SIG-M5 treated with dmso at 0.1 percent for 504 hours (cell line): ENCODE data around the gene LCE1F.
A peak's percentile ranks its signal among the peaks of the same experiment; 100 is the strongest.

Experiments used
- DNase-seq: peaks from one replicate; lab custom pipeline; 2025; ENCODE audit not compliant: unreplicated experiment; lab: John Stamatoyannopoulos, UW

The LCE1F gene, protein sequence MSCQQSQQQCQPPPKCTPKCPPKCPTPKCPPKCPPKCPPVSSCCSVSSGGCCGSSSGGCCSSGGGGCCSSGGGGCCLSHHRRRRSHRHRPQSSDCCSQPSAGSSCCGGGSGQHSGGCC

DNA sequence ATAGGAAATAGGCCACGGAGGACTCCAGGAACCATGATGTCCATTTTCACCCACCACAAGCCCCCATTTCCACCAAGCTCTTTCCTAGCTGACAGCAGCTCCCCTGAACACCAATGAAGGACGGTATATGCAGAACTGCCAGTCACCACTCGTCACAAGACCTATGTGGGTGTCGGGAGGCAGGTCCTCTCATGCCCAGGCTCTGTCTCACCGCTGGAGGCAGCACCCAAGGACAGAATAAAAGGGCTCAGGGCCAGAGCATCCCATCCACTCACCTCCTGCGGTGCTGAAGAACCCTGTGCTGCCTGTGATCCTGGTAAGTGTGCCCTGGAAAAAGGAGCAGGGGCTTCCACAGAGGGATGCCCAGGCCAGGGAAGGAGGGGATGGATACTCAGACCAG, at the start of gene LCE1F:
TSS of gene LCE1F (plus strand) at position 266 of the 400 bp plus-strand sequence. CDS start 1,232 bp downstream, outside the sequence.
- DNase-seq, result no peak

DNA sequence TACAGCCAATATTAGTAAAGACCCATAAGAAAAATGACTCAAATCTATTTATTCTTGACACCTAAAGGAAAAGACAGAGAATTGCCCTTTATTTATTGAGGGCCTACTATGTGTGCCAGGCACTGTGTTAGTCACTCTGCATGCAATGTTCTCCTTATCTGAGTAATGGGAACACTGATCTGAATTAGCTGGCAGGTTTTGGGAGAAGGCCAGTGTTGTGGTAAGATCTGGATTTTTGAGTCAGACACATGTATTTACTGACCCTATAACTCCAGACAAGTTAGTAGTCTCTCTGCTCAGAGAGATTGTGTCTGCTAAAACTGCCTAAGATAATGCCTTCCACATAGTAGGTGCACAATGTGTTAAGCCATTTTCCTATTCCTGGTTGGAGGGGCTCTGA, 49.7 kb upstream of the LCE1F start:
- no peak for DNase-seq

DNA sequence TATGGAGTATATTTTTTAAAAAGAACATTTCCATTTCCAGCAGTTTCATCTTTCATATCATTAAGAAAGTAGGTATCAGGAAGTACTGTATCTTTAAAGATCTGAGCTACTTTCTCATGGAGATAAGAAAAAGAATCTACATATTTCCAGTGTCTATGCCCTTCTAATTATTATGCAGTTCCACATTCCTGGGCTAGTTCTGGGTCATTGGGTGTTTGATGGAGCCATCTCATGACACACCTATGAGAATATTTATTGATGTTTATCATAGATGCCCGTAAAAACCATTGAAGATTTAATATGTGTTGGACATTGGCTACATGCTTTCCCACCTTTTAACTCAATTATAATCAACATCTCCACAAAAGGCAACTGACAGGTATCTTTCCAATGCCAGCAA, 46.0 kb upstream of the LCE1F start:
- DNase-seq, result no peak

DNA sequence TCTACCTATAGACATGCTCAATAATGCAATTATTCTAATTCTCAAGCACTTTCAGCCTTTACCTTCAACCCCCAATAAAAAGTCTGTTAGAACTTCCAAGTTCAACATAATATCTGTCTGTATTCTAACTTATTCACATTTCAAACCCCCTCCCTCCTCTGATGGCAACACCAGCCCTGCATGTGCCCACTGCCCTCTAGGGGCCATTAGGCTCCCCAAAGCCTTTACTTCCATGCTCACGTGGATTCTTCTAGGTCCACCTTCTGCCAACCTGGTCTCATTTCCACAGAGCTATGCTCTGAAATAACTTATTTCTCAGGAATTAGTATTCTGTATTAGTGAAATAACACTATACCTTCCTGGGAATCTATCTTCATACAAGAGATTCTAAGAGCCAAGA, 39.3 kb upstream of the LCE1F start:
- DNase-seq, result peak; percentile 3

DNA sequence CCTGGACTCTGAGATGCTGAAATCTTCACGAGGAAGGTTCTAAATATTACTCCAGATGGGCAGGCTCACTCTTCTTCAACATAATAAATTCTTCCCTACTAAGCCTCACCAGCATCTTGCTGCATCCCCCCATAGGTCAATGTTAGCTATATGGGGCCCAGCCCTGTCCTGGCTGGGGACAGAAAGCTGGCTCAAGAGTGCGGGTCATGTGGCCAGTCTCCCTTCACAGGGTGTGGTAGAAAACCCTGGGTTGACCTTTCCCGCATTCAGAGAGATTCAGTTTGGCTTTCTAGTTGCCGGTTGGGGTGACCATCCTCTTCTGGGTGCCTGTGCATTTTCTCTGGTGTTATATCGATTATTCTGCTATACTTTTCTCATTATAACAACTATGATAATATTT, 36.9 kb upstream of the LCE1F start:
- no peak for DNase-seq

DNA sequence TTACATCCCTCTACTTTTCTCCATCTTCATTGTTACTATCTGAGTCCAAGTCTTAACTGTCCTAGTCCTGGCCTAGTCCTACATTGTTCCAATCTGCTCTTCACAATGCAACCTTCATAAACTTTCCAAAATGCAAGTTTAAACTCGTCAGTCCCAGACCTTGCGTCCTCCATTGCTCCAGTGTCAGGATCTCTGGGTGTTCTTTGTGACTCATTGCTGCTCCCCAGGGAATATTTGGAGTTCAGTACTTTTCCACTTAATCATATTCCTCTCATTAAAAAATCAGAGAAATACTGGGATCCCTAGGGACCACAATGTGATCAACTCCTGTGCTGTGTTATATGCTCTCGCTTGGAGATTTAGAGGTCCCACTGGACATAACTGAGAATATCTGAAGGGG, 35.1 kb upstream of the LCE1F start:
- DNase-seq, result no peak

DNA sequence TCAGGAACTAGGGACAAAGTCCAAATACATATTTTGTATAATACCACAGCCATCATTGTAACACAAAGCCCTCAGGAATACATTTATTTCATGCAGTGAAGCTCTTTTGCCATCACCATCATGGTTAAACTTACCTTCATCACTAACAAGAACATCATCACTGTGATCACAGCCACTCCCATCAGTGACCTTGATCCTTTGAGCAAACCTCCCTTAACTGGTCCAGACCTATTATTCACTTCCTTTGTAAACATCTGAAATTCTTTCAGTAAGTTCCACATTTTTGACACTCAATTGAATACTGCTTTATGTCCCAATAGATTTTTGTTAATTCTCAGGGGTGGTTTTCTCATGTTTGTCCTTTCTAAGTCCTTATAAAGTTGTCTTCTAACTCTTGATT, 33.3 kb upstream of the LCE1F start:
- no peak for DNase-seq

DNA sequence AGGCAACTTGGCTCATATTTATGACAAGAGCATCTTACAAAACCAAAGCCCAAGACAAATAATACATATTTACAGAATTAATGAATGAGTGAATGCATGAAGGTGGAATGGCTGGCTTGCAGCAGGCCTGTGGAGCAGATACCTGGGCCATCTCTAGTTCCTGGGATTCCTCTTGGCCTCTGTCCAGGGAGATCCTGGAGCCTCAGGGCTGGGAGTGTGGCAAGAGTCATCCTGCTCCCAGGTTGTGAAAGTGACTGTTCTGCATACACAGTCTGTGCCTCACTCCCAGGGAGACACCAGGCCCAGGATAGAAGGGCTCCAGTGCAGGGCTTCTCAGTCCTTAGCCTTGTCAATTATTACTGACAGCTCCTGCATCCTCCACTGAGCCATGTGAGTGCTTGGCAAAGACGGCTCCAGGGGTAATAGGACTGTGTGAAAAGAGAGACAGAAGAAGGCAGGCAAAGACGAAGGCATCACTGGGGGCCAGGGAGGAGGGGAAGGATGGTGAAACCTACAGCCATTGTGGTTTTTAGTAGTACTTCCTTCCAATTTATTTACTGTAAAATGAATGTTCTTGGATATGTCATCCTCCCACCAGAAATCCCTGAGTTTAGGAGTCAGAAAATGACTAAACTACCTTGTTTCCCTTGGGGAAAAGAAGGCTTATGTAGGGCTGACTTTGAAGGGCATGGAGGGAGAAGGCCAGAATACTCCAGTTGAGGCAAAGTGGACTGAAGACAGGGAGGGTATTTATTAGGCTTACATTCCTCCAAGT, 31.4 kb upstream of the LCE1F start:
- no peak for DNase-seq

DNA sequence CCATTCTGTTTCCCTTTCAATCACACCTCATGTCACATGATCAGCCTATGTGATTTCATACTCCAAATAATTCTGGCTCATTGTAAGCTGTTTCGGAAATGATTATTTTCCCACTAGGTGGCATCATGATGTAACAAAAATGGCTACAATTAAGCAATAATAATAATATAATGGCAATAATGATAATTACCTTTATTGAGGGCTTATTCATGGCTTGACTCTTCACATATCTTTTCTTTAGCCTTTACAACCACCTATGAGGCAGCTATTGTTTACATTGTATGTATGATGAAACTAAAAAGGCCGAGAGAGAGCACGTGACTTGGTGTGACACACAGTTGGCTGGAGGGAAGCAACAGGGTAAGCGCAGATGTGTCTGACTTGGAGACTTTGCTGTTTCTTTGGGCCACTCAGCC, 29.6 kb upstream of the LCE1F start:
- peak; percentile 27 for DNase-seq

DNA sequence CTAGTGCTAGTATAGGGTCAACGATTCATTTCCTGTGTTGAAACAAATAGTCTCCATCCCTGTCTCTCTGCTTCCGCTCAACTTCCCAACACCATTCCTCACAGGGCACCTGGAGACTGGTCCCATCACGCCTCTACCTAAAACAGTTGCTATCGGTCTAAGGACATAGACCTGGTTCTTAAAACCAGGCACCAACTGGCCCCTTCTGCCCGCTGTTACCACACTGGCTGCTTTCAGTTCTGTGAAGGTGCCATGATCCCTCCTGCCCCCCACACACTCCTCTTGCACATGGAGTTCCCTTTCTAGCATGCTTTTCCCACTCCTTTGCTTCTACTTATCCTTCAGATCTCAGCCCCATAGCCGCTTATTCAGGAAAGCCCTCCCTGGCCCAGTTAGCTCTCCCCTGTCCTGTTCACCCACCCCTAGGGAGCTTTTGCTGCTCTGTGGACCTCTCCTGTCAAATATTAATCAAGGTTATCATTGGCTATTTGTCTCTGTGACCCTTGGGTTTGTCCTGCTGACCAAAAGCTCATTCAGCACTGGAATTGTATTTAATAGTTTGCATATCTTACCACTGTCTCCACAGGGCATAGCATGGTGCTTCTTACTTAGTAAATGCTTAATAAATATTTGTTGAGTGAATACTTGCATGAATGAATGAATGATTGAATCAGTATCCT, 29.0 kb upstream of the LCE1F start:
- no peak for DNase-seq

DNA sequence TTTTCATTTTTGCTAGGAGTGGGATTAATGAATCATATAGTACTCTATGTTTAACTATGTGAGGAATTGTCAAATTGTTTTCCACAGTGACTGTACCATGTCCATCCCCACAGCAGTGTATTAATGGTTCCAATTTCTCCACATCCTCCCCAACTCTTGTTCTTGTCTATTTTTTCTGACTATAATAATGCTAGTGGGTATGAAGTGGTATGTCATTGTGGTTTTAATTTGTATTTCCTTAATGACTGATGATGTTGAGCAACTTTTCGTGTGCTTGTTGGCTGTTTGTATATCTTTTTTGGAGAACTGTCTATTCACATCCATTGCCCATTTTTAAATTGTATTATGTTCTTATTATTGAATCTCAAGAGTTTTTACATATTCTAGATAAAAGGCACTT, 27.1 kb upstream of the LCE1F start:
- no peak for DNase-seq

DNA sequence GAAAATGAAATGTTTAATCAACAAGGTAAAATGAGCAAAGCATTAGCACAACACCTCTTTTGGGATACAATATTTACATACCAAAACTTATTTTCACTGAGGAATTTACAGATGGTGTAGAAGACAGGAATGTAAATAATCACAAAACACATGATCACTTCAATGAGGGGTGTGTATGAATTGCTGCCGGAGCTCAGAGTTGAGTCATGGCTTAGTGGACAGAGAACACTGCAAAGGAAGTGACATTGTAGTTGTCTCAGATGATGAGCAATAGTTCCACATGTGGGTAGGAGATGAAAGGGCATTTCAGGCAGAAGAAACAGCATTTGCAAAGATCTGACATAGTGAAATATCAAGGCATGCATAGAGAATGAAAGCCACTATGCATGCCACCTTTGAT, 22.7 kb upstream of the LCE1F start:
- no peak for DNase-seq

DNA sequence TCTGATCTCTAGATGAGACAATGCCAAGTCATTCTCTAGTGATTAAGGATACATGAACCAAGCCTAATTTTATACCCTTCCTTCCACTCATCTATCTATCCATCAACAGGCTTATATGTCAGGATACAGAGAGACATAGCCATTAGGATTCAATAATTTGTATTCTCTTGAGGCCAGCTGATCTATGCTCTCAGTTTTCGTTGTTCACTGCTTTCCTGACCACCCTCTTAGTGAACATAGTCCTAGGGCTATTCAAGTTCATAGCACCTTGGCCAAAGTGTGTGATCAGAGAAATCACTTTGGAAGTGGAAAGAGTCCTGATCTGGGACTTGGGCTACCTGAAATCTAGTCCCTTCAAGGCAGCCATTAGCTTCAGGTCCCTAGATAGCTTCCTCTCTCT, 21.4 kb upstream of the LCE1F start:
- no peak for DNase-seq

DNA sequence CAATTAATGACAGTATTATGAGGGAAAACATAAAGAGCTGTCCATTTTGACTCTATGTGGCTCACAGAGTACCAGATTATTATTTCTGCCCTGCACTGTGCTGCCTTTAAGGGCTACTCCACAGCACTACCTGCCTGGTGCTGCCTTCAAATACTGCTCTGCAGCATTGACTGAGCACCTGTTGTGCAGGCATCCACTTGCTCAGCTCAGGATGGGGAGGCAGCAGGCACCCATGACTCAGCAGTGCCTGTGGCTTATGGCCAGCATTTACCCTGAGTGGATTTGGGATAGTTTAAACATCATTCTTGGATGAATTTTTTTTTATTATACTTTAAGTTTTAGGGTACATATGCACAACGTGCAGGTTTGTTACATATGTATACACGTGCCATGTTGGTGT, 18.1 kb upstream of the LCE1F start:
- no peak for DNase-seq

DNA sequence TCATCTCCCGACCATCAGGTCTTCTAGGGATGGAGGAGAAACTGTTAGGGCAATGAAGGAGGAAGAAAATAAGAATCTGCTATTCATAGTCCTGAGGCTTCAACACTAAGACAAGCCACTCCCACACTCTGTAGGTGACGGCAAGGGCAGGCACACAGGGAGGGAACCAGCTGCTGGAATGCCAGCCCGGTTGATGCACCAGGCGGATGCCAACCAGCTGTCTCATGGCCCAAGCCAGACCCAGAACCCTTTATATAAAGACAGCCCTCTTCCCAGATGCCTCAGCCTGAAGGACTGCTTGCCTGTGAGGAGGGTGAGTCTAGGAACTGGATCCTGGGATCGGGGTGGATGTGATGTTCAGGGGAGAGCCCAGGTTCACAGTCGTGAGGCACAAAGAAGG, 17.2 kb upstream of the LCE1F start, which contains the start of gene KPRP:
TSS of gene KPRP (plus strand) at position 279 of the 400 bp plus-strand sequence. CDS start 1,564 bp downstream, outside the sequence.
- DNase-seq, result no peak

DNA sequence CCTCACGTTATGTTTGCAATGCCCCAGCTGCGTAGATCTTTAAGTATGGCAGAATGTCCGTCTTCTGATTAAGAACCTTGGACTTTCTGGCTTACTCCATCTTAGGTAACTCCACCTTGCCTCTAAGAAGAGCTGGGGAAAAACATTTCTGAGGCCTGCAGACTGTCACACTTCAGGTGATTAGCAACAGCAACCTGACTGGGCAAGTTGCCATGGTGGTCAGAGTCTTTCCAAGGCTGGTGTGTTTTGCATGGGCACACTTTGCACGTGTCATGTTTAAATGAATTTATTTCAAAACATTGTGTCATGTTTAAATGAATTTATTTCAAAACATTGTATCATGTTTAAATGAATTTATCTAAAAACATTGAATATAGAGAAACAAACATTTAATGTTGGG, 16.3 kb upstream of the LCE1F start:
- no peak for DNase-seq

DNA sequence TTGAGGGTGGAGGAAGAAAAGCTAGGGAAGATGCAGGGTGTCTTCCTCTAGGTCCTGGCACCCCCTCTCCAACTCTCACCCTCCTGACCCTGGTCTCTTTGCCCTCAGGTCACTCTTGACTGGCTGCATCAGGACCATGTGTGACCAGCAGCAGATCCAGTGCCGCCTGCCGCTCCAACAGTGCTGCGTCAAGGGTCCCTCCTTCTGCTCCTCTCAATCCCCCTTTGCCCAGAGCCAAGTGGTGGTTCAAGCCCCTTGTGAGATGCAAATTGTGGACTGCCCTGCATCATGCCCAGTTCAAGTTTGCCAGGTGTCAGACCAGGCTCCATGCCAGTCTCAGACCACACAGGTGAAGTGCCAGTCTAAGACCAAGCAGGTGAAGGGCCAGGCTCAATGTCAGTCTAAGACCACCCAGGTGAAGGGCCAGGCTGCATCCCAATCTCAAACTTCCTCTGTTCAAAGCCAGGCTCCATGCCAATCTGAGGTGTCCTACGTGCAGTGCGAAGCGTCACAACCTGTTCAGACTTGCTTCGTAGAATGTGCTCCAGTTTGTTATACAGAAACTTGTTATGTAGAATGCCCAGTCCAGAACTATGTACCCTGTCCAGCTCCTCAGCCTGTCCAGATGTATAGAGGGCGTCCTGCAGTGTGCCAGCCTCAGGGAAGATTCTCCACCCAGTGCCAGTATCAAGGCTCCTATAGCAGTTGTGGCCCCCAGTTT, 15.3 kb upstream of the LCE1F start:
- DNase-seq, result no peak

DNA sequence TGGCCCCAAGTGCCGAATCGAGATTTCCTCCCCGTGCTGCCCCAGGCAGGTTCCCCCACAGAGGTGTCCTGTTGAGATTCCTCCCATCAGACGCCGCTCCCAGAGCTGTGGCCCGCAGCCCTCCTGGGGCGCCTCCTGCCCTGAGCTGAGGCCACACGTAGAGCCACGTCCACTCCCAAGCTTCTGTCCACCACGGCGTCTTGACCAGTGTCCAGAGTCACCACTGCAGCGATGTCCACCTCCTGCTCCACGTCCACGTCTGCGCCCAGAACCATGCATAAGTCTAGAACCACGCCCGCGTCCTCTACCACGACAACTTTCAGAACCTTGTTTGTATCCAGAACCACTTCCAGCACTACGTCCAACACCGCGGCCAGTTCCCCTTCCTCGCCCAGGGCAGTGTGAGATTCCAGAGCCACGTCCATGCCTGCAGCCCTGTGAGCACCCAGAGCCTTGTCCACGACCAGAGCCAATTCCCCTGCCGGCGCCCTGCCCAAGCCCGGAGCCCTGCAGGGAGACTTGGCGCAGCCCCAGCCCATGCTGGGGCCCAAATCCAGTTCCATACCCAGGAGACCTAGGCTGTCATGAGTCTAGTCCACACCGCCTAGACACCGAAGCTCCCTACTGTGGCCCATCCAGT, 14.3 kb upstream of the LCE1F start:
- no peak for DNase-seq

DNA sequence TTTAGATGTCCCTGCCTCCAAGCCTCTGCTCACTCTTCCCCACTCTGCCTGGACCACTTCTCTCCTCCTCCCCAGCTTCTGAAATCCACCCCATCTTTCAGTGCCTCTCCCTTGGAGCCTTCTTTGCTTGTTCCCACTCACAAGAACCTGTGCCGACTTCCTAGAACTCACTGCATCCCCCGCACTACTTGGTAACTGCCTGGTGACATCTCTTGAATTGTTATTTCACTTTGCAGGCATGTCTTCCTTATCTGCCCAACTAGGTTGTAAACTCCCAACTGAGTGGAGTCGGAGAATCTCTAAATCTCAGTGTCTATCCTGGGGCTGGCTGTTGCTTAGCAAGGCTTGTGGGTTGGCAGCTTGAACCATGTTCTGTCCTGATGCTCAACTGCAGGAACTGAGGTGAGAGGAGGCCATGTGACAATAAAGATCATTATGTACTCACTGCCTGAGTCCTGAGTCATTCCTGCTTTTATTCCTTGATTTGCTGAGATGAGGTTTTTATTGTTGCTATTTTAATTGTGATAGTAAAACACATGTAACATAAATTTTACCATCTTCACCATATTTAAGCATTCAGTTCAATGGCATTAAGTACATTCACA, 13.2 kb upstream of the LCE1F start:
- no peak for DNase-seq

DNA sequence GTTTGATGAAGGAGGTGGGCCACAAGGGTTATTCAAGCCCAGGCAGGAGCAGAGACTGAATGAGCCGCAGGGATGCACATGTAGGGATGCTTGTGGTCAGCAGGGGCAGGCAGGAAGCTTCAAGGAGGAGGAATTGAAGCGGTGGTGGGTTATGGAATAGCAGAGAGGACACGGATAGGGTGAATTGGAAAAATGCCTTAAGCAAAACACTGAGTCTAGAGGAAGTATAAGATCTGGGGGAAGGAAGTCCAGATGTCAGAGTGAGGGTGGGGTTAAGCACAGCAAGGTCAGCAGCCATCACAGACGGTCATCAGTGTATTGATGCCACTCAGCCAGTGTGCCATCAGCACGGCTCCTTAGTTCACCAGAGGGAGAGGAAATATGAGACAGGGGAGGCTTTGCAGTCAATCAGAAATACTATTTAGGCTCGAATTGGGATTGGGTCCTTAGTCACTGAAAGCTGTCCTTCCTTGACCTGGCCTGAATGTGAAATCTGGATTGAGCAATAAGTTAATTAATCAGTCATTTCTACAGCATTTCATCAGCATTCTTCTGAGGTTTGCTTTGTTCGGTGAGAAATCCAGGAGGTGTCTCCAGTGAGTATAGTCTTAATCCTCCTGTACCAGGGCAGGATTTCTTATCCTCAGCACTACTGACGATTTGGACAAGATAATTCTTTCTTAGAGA, 6.0 kb upstream of the LCE1F start:
- no peak for DNase-seq
